Activated CD4-positive, alpha-beta T cell treated with anti-CD3 and anti-CD28 coated beads, Interleukin-2, Interleukin-6, amounts not matched to agents 100 ng/mL and 50 ng/mL, durations not matched to agents 16 hours and 8 hours (primary cell): ENCODE results near the gene PCDHAC2.

Experiments
- DNase-seq: peaks from one replicate; pipeline ENCODE4 v3.0.0-alpha.2; 2020

PCDHAC2 gene

DNA sequence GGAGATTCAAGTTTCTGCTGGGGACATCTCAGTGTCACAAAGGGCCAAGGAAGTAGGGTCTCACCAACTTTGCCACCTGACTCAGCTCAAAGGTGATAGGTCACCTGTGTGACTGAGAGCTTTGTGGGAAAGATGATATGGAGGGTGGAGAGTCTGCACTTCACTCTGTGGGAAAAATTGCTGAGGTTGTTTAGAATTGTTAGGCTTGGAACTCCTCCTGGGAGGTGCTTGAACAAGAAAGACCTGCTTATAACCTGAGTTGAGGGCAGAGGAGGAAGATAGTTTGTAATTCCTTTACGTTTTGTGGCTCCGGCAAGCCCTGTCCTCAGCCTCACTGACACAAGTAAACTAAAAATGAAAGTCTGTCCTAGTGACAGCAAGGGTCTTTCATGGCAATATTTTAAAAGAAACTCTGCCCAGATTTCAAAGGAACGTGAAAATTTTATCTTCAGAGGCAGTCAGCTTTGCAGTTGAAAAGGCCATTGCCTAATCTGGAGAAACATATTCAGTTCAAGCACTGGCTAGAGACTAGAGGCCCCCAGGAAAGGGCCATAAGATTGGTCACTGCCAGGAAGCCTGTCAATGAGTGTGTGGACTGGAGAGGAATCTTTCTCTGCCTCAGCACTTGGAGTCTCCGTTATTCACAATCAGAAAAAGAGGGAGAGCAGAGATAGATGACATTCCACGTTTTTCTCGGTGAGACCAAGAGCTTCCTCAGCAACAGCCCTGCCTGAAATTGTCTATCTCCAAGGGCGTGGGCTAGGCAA, 23.2 kb downstream of the PCDHAC2 start:
- no peak for DNase-seq

DNA sequence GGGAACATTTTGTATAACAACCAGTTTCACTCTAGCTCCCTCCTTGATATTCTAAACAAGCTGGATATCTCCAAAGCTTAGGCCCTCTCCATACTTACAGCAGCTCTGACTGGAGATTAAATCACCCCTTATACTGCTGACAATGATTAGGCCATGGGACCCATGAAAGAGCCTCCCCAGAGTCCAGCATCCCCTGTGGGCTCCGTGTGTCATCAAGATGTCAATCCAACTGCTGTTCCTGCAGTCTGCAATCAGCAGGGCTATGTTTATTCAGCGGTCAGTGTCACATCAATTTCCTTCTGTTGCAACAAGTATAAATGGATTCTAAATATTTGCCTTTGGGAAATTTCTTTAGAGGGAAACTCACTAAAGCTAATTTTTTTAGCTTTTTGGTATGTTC, 26.6 kb downstream of the PCDHAC2 start:
- no peak for DNase-seq

DNA sequence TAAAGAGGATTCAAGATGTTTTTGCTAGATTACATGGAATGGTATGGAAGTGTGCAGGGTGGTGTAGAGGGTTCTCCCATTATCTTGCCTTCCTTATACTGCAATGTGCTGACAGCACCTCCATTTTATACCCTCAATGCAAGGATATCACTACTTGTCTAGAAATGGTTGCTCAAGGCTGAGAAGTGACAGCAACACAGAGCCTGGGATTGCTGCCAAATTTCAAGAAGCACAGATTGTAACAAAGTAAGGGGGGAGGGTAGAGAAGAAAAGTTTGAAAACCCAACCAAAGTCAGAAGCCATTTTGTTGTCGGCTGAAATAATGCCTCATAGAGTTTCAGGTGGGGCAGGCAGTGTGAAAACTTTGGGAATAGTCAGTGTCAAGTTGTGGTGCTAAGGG, 29.8 kb downstream of the PCDHAC2 start:
- DNase-seq = no peak

DNA sequence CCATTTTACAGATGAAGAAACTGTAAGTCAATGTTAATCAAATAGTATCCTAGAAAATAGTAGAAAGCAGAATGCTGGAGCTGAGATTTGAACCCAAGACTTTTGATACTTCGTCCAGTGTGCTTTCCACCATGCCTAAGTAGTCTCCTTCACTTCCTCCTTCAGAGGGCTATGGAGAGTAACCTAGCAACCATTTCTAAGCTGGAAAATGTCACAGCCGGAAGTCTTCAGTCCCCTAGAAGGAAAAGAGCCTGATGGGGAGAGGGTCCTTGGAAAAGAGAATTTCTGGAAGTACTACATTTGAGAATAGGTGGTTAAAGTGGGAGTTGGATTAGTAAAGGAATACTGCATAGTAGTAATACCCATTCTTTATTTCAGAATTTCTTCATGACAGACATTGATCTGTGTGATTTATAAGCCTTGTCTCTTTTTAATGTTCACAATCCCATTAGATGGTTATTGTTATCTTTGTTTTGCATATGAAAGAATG, 32.7 kb downstream of the PCDHAC2 start:
- no peak for DNase-seq

DNA sequence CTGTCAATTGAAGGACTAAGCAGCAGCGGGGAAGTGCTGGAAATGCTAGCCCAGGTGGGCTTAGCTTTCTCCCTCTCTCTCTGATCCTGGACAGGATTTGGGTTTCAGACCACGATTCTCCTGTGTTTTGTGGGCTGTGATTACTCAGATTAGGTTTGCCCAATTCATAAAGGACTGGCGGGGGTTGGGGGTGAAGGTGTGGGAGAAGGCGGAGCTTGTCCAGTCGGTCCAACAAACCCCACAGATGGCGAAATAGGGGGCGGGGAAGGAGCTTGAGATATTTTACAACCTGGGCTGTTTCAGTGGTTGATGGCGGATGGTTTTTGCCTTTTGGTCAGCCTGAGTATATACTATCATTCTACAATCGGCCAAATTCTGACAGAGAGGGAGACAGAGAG, 35.2 kb downstream of the PCDHAC2 start:
- DNase-seq = no peak

DNA sequence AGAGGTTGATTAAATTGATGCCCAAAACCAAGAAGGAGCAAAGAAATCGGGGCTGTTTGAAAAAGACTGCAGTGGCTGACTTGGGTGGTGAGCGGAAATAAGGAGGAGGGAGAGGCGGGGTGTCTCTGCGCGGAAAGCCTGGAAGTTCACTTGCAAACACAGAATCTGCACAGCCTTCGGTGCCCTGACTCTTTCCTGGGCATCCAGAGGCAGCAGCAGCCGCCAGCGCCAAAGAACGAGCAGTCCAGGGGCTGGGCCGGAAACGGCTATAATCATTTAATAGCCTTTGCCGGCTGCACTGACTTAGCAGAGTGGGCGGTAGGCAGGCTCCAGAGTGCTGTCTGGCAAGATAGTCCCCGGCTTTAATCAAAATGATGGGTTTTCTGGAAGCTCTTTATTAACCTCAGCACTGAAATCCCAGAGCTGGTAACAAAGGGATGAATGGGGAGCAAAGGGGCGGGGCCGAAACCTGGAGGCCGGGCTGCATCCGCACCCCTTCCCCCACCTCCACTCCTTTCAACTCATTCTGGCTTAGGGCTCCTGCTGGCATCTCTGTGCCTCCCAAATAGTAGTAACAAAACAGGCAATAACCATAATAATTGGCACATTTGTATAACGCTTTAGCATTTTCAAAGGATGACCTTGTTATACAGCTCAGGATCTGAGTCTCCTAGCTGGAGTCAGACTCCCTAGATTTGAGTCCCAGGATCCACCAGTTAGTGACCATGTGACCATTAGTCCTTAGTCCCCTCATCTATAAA, 35.7 kb downstream of the PCDHAC2 start:
- DNase-seq = no peak

DNA sequence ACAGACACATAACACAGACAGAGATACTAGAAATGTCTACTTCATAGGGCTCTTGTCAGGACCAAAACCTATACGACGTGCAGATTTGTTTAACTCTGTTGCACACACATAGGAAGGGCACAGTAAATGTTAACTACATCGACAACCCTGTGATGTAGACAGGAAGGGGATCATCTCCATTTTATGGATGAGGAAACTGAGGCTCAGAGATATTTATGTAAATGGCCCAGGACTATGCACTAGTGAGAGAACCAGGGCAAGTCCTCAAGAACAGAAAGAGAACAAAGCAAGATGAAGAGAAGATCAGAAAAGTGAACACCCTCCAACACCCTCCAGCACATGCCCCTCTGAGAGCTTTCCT, 36.3 kb downstream of the PCDHAC2 start:
- no peak for DNase-seq

DNA sequence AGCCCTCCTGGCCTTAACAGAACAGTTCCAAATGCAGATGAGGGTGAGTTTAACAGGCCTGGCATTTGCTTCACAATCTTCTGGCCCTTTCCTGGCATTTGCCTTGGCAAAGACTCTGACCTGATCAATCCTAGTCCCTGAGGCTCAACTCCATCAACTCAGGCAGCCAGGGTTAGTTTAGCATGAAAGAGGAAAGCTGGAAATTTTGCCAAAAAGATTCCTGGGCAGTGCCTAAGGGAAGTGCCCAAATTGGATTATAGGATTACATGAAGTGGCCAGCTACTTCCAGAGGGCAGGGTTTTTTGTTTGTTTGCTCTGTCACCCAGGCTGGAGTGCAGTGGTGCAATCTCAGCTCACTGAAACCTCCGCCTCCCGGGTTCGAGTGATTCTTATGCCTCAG, 36.8 kb downstream of the PCDHAC2 start:
- DNase-seq = no peak

DNA sequence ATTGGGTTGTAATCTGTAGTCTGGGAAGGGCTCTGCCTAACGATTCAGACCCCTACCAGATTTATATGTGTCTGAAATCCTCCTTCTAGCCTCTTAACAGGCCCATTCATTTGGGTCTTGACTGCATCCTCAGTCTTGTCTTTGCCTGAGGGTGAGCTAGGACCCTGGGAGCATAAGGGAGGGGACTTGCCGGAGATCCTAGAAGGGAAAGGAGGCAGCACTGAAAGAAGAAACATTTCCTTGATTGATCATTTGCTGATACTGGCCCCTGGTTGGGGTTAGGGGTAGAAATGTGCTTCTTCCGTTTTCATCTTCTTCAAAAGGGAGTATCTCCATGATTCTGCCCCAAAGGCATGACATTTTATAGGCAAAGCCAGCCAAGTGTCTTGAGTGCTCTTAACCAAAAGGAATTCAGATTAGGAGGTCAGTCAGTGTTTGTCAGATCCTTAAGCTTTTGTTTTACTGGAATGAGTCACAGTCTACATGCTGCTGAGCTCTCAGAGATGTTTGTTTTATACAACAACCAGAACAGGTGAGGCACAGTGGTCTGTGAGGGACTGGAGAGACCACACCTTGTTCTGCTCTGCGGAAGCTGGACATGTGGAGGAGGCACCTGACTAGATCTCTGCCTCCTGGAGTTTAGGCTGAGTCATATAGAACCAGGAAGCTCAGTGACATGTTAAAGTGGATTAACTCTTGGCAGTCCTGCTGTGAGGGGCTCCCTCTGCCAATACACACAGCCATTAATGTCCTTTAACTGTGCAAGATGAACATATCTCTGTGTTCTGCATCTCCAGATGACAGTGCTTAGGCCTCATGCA, 37.7 kb downstream of the PCDHAC2 start:
- no peak for DNase-seq

DNA sequence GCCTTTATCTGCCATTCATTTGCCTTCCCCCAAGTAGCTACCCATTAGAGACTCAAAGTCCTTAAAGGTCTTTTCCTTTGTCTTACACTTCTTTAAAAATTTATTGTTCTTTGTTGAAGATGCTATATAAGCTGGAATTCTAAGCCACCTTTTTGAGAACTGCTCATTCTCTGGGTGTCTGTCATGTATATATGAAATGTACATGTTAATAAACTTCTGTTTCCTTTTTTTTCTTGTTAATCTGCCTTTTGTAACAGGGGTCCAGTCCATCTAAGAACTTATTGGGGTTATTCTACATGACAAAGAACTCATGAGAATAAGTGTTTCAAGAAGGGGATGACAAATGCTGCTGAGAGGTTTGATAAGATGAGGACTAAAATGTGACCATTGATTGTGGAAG, 41.5 kb downstream of the PCDHAC2 start:
- DNase-seq = no peak

DNA sequence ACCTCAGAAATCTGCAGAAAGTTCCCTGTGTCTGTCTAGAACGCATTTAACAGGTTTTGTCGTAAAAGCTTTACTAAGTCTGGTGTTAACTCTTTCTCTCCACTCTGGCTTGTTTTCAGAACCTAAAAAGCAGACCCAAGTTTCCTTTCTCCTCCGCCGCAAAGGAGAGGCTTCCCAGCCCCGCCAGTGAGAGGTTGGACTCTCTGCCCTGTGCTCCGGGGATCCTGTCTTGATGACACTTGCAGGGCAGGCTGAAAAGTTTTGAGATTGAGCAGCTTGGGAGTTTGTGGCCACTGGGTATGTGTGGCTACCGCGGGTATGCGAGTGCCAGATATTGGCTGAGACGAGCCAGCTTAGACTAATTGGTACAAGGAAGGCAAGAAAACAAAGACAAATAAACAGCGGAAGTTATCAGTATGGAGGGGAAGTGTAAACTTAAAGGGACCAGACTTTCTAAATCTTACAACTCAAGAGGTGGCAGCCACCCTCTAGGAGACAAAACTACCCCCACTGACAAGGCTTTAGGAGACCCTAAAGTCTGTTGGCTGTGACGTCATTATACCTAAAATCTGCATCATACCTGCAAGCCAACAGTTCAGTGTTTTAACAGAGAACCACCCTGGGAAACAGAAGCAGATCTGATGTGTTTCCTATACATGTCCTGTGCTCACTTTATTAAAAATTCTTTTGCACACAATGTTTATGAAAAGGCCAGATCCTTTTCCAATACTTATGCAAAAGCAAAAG, 43.9 kb downstream of the PCDHAC2 start:
- no peak for DNase-seq

DNA sequence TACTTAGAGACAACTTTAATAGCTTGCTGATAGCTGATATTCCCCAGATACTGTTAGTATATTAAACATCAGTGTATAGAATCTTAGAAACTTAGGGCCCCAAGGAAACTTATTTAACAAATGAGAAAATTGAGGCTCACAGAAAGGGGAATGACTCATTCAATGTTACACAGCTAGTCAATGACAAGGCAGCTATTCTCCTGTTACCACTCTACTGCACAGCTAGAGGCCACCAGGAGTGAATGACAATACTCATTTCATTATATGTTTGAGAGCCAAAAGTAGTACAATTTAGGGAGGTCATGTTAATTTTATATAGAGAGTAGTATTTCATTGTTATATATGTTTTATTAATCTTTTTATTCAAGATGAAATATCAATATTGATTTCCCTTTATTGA, 51.7 kb downstream of the PCDHAC2 start:
- DNase-seq = no peak
